Right atrium auricular region (tissue), 2 donors: ENCODE results near the gene MTA3. TPM values are rescaled to one million over a fixed set of nuclear protein-coding genes. Genes with fewer than 3 reads are reported as not detected.

ENCODE experiments used
- DNase-seq: peaks from one replicate; pipeline ENCODE4 v3.0.0-alpha.2; 2019; ENCODE audit warnings: low spot score
- H3K27ac ChIP-seq, 2 donors: fragments of 200-600 bp; sonication (generic); 1 replicate in 1 of 2; 2 replicates in 1 of 2; pipeline ENCODE4 v1.5.1; 2016 to 2019
- H3K27me3 ChIP-seq, 2 donors: fragments of 200-600 bp; sonication (generic); one replicate each; pipeline versions ENCODE4 v1.5.1 to v1.6.0; 2017 to 2019
- H3K36me3 ChIP-seq: fragments of 200-600 bp; sonication (generic); one replicate; pipeline ENCODE4 v1.5.1; 2016
- H3K4me1 ChIP-seq, 2 donors: fragments of 200-600 bp; sonication (generic); one replicate each; pipeline versions ENCODE4 v1.5.1 to v1.6.0; 2017 to 2019
- H3K4me3 ChIP-seq, 2 donors: fragments of 200-600 bp; sonication (generic); 1 replicate in 1 of 2; 2 replicates in 1 of 2; pipeline ENCODE4 v1.5.1; 2017 to 2019; ENCODE audit warnings: mild to moderate bottlenecking in 1 of 2, moderate library complexity in 1 of 2
- H3K9me3 ChIP-seq, 2 donors: fragments of 200-600 bp; sonication (generic); one replicate each; pipeline ENCODE4 v1.5.1; 2019
- CTCF ChIP-seq, 2 donors: fragments of 200-600 bp; sonication (generic); IDR thresholded peaks; one replicate each; pipeline ENCODE4 v1.5.1; 2019; ENCODE audit warnings: antibody characterized with exemption in 2 of 2
- total RNA-seq, 2 donors: library from RNA; depleted of rRNA; stranded (reverse); fragments of >200 nt; gene quantifications; one replicate each; pipeline ENCODE4 v1.1.0, GENCODE V29; 2016

The MTA3 gene
- total RNA-seq, 2 donors from 2014 or later = 12.9 to 18.5 TPM

- Histone ChIP-seq H3K27me3 (no peaks in the 10 kb centered on the region), H3K9me3 (no peaks in the 10 kb centered on the region), H3K27ac (no peak overlapping the region), H3K4me3 (no peak overlapping the region), H3K4me1 (peaks cover 0 to 4% of the 10 kb centered on the region in 2 donors), H3K36me3 (no peaks in the 10 kb centered on the region)
- peak; percentile 91 to 97 for TF ChIP-seq CTCF (IDR thresholded peaks at IDR 0.05)
- peak; percentile 59 for DNase-seq
Measured at GRCh38 chr2:42663106-42663780, 94.8 kb downstream of the MTA3 start.

- no peak for DNase-seq
- no peak for TF ChIP-seq CTCF (IDR thresholded peaks at IDR 0.05)
- no peaks in the 10 kb centered on the region for H3K9me3 ChIP-seq
- no peak overlapping the region for H3K27ac ChIP-seq
- peaks cover 0 to 4% of the 10 kb centered on the region in 2 donors for H3K4me1 ChIP-seq
- H3K4me3 ChIP-seq = no peak overlapping the region
- H3K36me3 ChIP-seq = no peaks in the 10 kb centered on the region
- H3K27me3 ChIP-seq = no peaks in the 10 kb centered on the region
Measured at GRCh38 chr2:42663828-42664227, 95.4 kb downstream of the MTA3 start.

GRCh38 chr2:42673989-42674579 is 105.7 kb downstream of the MTA3 start:
- Histone ChIP-seq H3K4me3 (no peak overlapping the region), H3K9me3 (no peaks in the 10 kb centered on the region), H3K4me1 (no peaks in the 10 kb centered on the region), H3K27ac (no peak overlapping the region), H3K36me3 (no peaks in the 10 kb centered on the region), H3K27me3 (no peaks in the 10 kb centered on the region)
- TF ChIP-seq CTCF (IDR thresholded peaks at IDR 0.05) = no peak
- no peak for DNase-seq

GRCh38 chr2:42675815-42676214 is 107.4 kb downstream of the MTA3 start:
- Histone ChIP-seq H3K4me3 (no peak overlapping the region), H3K27me3 (no peaks in the 10 kb centered on the region), H3K9me3 (no peaks in the 10 kb centered on the region), H3K36me3 (no peaks in the 10 kb centered on the region), H3K4me1 (no peaks in the 10 kb centered on the region), H3K27ac (no peak overlapping the region)
- no peak for DNase-seq
- no peak for TF ChIP-seq CTCF (IDR thresholded peaks at IDR 0.05)

- Histone ChIP-seq H3K4me3 (no peak overlapping the region), H3K36me3 (peaks cover 4% of the 10 kb centered on the region), H3K27ac (no peak overlapping the region), H3K4me1 (no peaks in the 10 kb centered on the region), H3K27me3 (no peaks in the 10 kb centered on the region), H3K9me3 (no peaks in the 10 kb centered on the region)
- no peak for DNase-seq
- no peak for TF ChIP-seq CTCF (IDR thresholded peaks at IDR 0.05)
Measured at GRCh38 chr2:42685303-42685702, 116.9 kb downstream of the MTA3 start.
